ENCODE data around the gene TMSB15C. TPM values are rescaled to one million over a fixed set of nuclear protein-coding genes. Genes with fewer than 3 reads are reported as not detected.
A peak's percentile ranks its signal among the peaks of the same experiment; 100 is the strongest.

Gene TMSB15C
- total RNA-seq, 1 donor from 2014 or later, result 2.7 TPM

- Histone ChIP-seq H3K27me3 (ENCODE audit: insufficient read depth, low read length) (no peaks in the 10 kb centered on the region), H3K9ac (ENCODE audit: low read length) (no peak overlapping the region), H3K4me2 (ENCODE audit: low read length) (no peak overlapping the region), H2AFZ (ENCODE audit: low read depth, low read length) (no peak overlapping the region), H3K4me3 (ENCODE audit: insufficient read depth, low read depth, low read length) (no peak overlapping the region), H3K36me3 (ENCODE audit: insufficient read depth, low read length) (no peaks in the 10 kb centered on the region), H3K79me2 (ENCODE audit: insufficient read depth, low read length) (no peaks in the 10 kb centered on the region), H3K4me1 (ENCODE audit: insufficient read depth, low read length) (no peaks in the 10 kb centered on the region), H4K20me1 (ENCODE audit: insufficient read depth, low read length) (no peaks in the 10 kb centered on the region), H3K9me3 (ENCODE audit: insufficient read depth, low read depth, low read length) (no peaks in the 10 kb centered on the region), H3K27ac (ENCODE audit: low read depth, low read length) (no peak overlapping the region)
- DNase-seq (ENCODE audit: low read depth) (no peak), FAIRE-seq (no peak)
- TF ChIP-seq, protein P1, sequence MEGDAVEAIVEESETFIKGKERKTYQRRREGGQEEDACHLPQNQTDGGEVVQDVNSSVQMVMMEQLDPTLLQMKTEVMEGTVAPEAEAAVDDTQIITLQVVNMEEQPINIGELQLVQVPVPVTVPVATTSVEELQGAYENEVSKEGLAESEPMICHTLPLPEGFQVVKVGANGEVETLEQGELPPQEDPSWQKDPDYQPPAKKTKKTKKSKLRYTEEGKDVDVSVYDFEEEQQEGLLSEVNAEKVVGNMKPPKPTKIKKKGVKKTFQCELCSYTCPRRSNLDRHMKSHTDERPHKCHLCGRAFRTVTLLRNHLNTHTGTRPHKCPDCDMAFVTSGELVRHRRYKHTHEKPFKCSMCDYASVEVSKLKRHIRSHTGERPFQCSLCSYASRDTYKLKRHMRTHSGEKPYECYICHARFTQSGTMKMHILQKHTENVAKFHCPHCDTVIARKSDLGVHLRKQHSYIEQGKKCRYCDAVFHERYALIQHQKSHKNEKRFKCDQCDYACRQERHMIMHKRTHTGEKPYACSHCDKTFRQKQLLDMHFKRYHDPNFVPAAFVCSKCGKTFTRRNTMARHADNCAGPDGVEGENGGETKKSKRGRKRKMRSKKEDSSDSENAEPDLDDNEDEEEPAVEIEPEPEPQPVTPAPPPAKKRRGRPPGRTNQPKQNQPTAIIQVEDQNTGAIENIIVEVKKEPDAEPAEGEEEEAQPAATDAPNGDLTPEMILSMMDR (IDR thresholded peaks at IDR 0.05; ENCODE audit: insufficient read depth, low read depth, low read length), result no peak
- TF ChIP-seq EZH2 (IDR thresholded peaks at IDR 0.05; ENCODE audit: insufficient read depth, low read length), result no peak
- H3K36me3 Mint-ChIP-seq (ENCODE audit: low read depth, unreplicated experiment), result no peaks in the 10 kb centered on the region
- no peaks in the 10 kb centered on the region for H3K4me1 Mint-ChIP-seq (ENCODE audit: low read depth, unreplicated experiment)
- H3K4me3 Mint-ChIP-seq (ENCODE audit: unreplicated experiment), result no peak overlapping the region
- H3K27ac Mint-ChIP-seq (ENCODE audit: unreplicated experiment), result no peak overlapping the region
- H3K27me3 Mint-ChIP-seq (ENCODE audit: low read depth, unreplicated experiment), result no peaks in the 10 kb centered on the region
- H3K9me3 Mint-ChIP-seq (ENCODE audit: unreplicated experiment), result peaks cover 2% of the 10 kb centered on the region
These were observed 28.9 kb downstream of the TMSB15C start for GRCh38 chrX:104047171-104047570.

DNA sequence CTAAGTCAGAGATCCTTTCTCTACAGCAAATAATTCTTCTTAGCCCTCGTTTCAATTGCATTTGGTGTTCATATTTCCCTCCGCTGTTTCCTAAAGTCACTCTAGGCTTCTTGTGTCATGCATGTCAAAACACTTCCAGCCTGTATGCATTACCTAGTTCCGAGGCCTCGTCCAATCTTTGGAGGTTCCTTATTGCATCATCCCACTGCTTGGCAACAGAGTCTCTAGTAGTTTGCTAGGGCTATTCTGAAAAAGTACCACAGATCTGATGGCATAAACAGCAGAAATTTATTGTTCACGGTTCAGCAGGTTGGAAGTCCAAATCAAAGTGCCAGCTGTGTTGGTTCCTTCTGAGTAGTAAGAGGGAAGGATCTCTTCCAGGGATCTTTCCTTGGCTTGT lies 30.4 kb downstream of the TMSB15C start:
- Histone ChIP-seq H2AFZ (ENCODE audit: low read depth, low read length) (no peak overlapping the region), H3K4me1 (ENCODE audit: insufficient read depth, low read length) (no peaks in the 10 kb centered on the region), H3K4me3 (ENCODE audit: insufficient read depth, low read depth, low read length) (no peak overlapping the region), H3K4me2 (ENCODE audit: low read length) (no peak overlapping the region), H3K27me3 (ENCODE audit: insufficient read depth, low read length) (no peaks in the 10 kb centered on the region), H3K27ac (ENCODE audit: low read depth, low read length) (no peak overlapping the region), H3K79me2 (ENCODE audit: insufficient read depth, low read length) (no peaks in the 10 kb centered on the region), H3K9ac (ENCODE audit: low read length) (no peak overlapping the region), H3K36me3 (ENCODE audit: insufficient read depth, low read length) (no peaks in the 10 kb centered on the region), H3K9me3 (ENCODE audit: insufficient read depth, low read depth, low read length) (no peaks in the 10 kb centered on the region), H4K20me1 (ENCODE audit: insufficient read depth, low read length) (no peaks in the 10 kb centered on the region)
- Mint-ChIP-seq H3K27me3 (ENCODE audit: low read depth, unreplicated experiment) (no peaks in the 10 kb centered on the region), H3K27ac (ENCODE audit: unreplicated experiment) (no peak overlapping the region), H3K9me3 (ENCODE audit: unreplicated experiment) (peaks cover 2% of the 10 kb centered on the region), H3K4me1 (ENCODE audit: low read depth, unreplicated experiment) (no peaks in the 10 kb centered on the region), H3K36me3 (ENCODE audit: low read depth, unreplicated experiment) (no peaks in the 10 kb centered on the region), H3K4me3 (ENCODE audit: unreplicated experiment) (no peak overlapping the region)
- no peak for DNase-seq (ENCODE audit: low read depth)
- TF ChIP-seq EZH2 (IDR thresholded peaks at IDR 0.05; ENCODE audit: insufficient read depth, low read length), result no peak
- TF ChIP-seq, protein P1 (IDR thresholded peaks at IDR 0.05; ENCODE audit: insufficient read depth, low read depth, low read length), result no peak
- no peak for FAIRE-seq

- no peak overlapping the region for H2AFZ ChIP-seq (ENCODE audit: low read depth, low read length)
- H3K27ac Mint-ChIP-seq (ENCODE audit: unreplicated experiment), result no peak overlapping the region
- no peaks in the 10 kb centered on the region for H3K36me3 Mint-ChIP-seq (ENCODE audit: low read depth, unreplicated experiment)
- H3K4me2 ChIP-seq (ENCODE audit: low read length), result no peak overlapping the region
- H3K9me3 Mint-ChIP-seq (ENCODE audit: unreplicated experiment), result peaks cover 2% of the 10 kb centered on the region
- no peaks in the 10 kb centered on the region for H3K9me3 ChIP-seq (ENCODE audit: insufficient read depth, low read depth, low read length)
- no peaks in the 10 kb centered on the region for H3K27me3 Mint-ChIP-seq (ENCODE audit: low read depth, unreplicated experiment)
- FAIRE-seq (peak; percentile 80), DNase-seq (ENCODE audit: low read depth) (no peak)
- H3K9ac ChIP-seq (ENCODE audit: low read length), result no peak overlapping the region
- no peaks in the 10 kb centered on the region for H3K36me3 ChIP-seq (ENCODE audit: insufficient read depth, low read length)
- no peaks in the 10 kb centered on the region for H3K4me1 ChIP-seq (ENCODE audit: insufficient read depth, low read length)
- no peak overlapping the region for H3K4me3 ChIP-seq (ENCODE audit: insufficient read depth, low read depth, low read length)
- TF ChIP-seq EZH2 (IDR thresholded peaks at IDR 0.05; ENCODE audit: insufficient read depth, low read length), result no peak
- TF ChIP-seq, protein P1 (IDR thresholded peaks at IDR 0.05; ENCODE audit: insufficient read depth, low read depth, low read length), result no peak
- no peaks in the 10 kb centered on the region for H4K20me1 ChIP-seq (ENCODE audit: insufficient read depth, low read length)
- H3K27me3 ChIP-seq (ENCODE audit: insufficient read depth, low read length), result no peaks in the 10 kb centered on the region
- no peak overlapping the region for H3K4me3 Mint-ChIP-seq (ENCODE audit: unreplicated experiment)
- H3K27ac ChIP-seq (ENCODE audit: low read depth, low read length), result no peak overlapping the region
- H3K4me1 Mint-ChIP-seq (ENCODE audit: low read depth, unreplicated experiment), result no peaks in the 10 kb centered on the region
- no peaks in the 10 kb centered on the region for H3K79me2 ChIP-seq (ENCODE audit: insufficient read depth, low read length)
These were observed 35.0 kb downstream of the TMSB15C start for GRCh38 chrX:104041003-104041402.

All from astrocyte (in vitro differentiated cells and primary cell).